Activated naive CD8-positive, alpha-beta T cell treated with anti-CD3 and anti-CD28 coated beads, Interleukin-2, amount 10 ng/mL, durations not matched to agents 7 days and 5 days (primary cell): ENCODE measurements around the gene SLC25A10. TPM values are rescaled to one million over a fixed set of nuclear protein-coding genes. Genes with fewer than 3 reads are reported as not detected.

ENCODE experiments used
- ATAC-seq: fragments of 150-1000 bp; cut with Tn5 transposase; one replicate; pipeline ENCODE4 v1.10.0; 2021; ENCODE audit warnings: low read depth, moderate library complexity
- POLR2A ChIA-PET: fragments of 350-600 bp; sonication (Branson Sonifier 250); formaldehyde crosslinking; loops from one replicate; lab custom pipeline; 2021; ENCODE audit warnings: antibody characterized with exemption; lab: Charles Lee
- DNase-seq: peaks from one replicate; pipeline ENCODE4 v3.0.0; 2021
- H3K27ac Mint-ChIP-seq: one replicate; pipeline ENCODE4 v1.8.0; 2022; ENCODE audit warnings: mild to moderate bottlenecking, mixed read lengths
- H3K27me3 Mint-ChIP-seq: one replicate; pipeline ENCODE4 v1.8.0; 2022; ENCODE audit warnings: mild to moderate bottlenecking, moderate library complexity, mixed read lengths
- H3K36me3 Mint-ChIP-seq: one replicate; pipeline ENCODE4 v1.8.0; 2021; ENCODE audit warnings: mild to moderate bottlenecking, mixed read lengths
- H3K4me1 Mint-ChIP-seq: one replicate; pipeline ENCODE4 v1.8.0; 2021; ENCODE audit warnings: mixed read lengths
- H3K4me3 Mint-ChIP-seq: one replicate; pipeline ENCODE4 v1.8.0; 2022; ENCODE audit warnings: mild to moderate bottlenecking, moderate library complexity, mixed read lengths
- H3K9me3 Mint-ChIP-seq: one replicate; pipeline ENCODE4 v1.8.0; 2021; ENCODE audit warnings: mixed read lengths
- total RNA-seq, 2 experiments: library from RNA; stranded (reverse); gene quantifications; one replicate each; pipeline ENCODE4 v1.2.3, GENCODE V29; 2021

SLC25A10 gene
- total RNA-seq, 2 experiments from 2014 or later: 22.0 to 25.1 TPM

DNA sequence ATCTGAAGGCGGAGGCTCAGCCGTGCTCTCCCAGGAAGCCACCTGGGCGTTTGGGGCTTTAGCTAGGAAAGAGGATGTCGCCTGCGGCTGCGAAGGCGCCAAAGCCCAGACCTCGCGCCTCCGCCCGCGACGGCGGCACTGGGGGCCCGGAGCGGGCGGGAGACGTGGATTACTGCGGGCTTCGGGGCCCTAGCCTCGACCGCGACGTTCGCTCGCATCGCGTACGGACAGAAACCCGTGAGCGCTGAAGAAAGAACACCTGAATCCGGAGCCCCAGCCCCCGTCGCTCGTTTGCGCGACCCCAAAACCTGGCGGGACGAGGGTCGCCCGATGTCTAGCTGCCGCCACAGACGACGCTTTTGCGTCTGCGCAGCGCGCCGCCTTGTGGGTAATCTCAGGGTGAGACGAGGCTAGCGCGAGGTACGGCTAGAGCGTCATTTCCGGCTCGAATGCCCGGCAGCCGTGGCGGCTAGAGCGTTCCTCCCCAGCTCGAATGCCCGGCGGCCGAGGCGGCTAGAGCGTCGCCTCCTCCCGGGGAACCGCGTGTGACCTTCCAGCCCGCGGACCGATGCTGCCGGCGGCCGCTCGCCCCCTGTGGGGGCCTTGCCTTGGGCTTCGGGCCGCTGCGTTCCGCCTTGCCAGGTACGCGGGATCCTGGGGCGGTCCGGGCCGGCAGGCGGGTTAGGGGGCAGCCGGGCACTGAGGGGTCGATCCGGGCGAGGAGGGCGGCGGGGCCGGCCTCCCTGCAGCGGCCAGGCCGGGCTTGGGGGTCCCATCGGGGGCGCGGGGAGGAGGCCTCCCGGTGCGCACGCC is 8.9 kb upstream of the SLC25A10 start, which contains the start of gene MRPL12:
TSS of gene MRPL12 (plus strand) at position 434 of the 813 bp plus-strand sequence. CDS start at position 569, 135 bp downstream.
- peak; percentile 93 for DNase-seq
- POLR2A ChIA-PET: interaction anchor here (0.6 to 4.2 kb wide), 22 partner anchors 9 to 1439 kb away, joined by 3 to 69 read pairs (median 4); partner anchors contain the start of genes ACTG1, ANAPC11, ARHGDIA and ARL16
- Mint-ChIP-seq H3K9me3 (no peaks in the 10 kb centered on the region), H3K36me3 (peaks cover 25% of the 10 kb centered on the region), H3K27ac (peak within 1 kb of the TSS; percentile 97), H3K27me3 (no peaks in the 10 kb centered on the region), H3K4me1 (peaks cover 18% of the 10 kb centered on the region), H3K4me3 (peak within 1 kb of the TSS; percentile 96)
- peak; percentile 85 for ATAC-seq

DNA sequence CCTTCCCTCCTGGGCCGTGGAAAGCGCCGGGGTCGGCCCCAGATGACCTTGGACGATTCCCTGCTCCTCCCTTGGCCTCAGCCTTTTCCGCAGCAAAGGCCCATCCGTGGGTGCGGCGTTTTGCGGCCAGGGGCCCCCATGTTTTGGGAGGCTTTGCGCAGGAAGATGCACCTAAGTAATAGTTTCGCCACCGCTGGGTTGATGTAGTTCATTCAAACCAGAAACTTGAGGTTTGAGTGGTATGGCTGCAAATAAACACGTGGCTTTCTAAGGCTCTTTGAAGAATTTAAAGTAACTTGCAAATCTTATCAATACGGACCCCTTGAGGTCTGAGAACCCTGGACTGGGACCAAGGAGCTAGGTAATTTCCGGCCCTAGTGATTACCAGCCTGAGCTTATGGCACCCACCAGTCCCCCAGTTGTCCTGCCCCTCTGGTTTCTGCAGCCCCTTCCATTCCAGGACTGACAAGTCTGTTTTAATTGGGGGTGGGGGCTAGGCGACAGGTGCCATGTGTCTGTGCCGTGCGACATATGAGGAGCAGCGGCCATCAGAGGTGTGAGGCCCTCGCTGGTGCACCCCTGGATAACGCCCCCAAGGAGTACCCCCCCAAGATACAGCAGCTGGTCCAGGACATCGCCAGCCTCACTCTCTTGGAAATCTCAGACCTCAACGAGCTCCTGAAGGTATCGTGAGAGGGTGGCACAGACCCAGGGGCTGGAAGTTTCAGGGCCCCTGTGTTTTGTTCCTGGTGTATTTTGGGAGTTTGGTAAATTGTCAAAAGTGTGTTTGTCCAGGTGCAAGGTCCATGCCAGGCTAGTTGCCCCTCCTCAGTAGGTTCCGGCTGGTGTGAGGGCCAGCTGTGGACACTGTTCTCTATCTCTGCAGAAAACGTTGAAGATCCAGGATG is 8.1 kb upstream of the SLC25A10 start:
- Mint-ChIP-seq H3K4me3 (peak overlapping the region; percentile 81), H3K36me3 (peaks cover 23% of the 10 kb centered on the region), H3K4me1 (peaks cover 16% of the 10 kb centered on the region), H3K27me3 (no peaks in the 10 kb centered on the region), H3K27ac (peak overlapping the region; percentile 85), H3K9me3 (no peaks in the 10 kb centered on the region)
- POLR2A ChIA-PET: interaction anchor here (0.6 to 4.2 kb wide), 16 partner anchors 9 to 1440 kb away, joined by 3 to 69 read pairs (median 4); partner anchors contain the start of genes ACTG1, ANAPC11, ARHGDIA and ARL16
- ATAC-seq (peak; percentile 2), DNase-seq (no peak)

DNA sequence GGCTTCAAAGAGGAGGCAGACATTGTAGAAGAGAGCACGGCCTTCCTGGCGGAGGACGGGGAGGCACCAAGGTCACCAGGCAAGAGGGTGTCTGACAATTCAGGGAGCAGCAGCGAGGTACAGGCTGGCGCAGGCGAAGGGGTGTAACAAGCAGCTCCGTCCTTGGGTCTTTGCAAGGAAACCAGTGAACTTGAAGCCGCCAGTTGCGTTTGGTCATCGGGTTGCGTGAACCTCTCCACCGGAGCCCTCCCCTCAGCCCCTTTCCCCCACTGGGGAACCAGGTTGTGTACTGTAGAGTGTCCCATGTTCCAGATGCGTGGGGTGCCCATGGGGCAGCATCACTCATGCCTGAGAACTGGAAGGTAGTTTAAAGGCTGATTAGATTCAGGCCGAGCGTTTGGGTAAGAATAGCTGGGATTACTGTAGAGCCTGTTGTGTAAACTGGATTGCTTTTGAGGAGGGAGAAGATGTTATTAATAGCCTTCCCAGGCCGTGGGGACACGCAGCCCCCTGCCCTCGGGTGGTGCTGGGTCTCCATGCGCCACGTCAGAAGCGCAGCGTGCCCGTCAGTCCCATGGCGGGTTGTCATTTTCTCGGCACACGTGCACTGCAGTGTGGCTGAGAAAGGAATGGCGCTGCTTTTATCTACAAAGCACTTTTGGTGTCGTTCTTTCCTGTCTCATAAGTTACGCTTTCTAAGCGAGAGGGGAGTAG is 6.4 kb upstream of the SLC25A10 start:
- H3K27ac Mint-ChIP-seq: peak overlapping the region; percentile 33
- POLR2A ChIA-PET: no interaction called here
- H3K27me3 Mint-ChIP-seq: no peaks in the 10 kb centered on the region
- H3K9me3 Mint-ChIP-seq: no peaks in the 10 kb centered on the region
- no peak for ATAC-seq
- H3K36me3 Mint-ChIP-seq: peaks cover 20% of the 10 kb centered on the region
- H3K4me3 Mint-ChIP-seq: no peak overlapping the region
- H3K4me1 Mint-ChIP-seq: peaks cover 20% of the 10 kb centered on the region
- DNase-seq: no peak

DNA sequence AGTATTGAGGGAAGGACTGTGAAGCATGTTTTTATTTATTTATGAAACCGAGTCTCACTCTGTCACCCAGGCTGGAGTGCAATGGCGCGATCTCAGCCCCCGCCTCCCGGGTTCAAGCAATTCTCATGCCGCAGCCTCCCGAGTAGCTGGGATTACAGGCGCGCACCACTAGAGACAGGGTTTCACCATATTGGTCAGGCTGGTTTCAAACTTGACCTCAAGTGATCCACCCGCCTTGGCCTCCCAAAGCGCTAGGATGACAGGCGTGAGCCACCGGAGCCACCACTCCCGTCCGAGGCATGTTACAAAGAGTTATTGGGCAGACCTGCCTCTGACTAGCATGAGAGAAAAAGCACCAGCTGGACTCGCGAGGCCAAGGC is 5.9 kb upstream of the SLC25A10 start:
- Mint-ChIP-seq H3K27ac (peak overlapping the region; percentile 9), H3K4me1 (peaks cover 19% of the 10 kb centered on the region), H3K36me3 (peaks cover 18% of the 10 kb centered on the region), H3K4me3 (no peak overlapping the region), H3K27me3 (no peaks in the 10 kb centered on the region), H3K9me3 (no peaks in the 10 kb centered on the region)
- no peak for DNase-seq
- POLR2A ChIA-PET: no interaction called here
- no peak for ATAC-seq

DNA sequence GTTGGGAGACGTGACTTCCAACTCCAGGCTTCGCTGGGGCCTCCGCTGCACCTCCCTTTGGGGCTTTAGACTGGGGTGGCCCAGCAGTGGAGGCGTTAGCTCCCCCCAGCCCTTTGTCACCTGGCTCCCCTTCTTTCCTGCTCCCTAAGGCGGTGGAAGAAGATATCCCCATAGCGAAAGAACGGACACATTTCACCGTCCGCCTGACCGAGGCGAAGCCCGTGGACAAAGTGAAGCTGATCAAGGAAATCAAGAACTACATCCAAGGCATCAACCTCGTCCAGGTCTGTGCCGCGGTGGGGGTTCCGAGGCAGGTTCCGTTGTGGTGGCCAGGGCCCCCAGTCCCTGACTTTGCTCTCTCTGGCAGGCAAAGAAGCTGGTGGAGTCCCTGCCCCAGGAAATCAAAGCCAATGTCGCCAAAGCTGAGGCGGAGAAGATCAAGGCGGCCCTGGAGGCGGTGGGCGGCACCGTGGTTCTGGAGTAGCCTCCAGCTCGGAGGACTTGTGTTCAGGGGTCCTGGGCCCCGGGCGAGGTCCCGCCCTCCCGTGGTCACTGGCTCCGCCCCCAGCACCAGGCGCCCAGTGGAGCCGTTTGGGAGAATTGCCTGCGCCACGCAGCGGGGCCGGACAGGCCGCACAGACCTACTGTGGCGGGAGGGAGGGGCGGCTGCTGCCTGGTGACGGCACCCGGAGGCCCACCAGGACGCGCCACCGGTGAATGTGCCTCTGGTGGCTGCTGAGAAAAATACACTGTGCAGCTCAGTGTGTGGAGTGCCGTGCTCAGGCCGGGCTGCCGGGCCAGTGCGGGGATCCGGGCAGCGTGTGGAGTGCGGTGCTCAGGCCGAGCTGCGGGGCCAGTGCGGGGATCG is 5.1 kb upstream of the SLC25A10 start:
- peaks cover 16% of the 10 kb centered on the region for H3K36me3 Mint-ChIP-seq
- H3K27ac Mint-ChIP-seq: no peak overlapping the region

DNA sequence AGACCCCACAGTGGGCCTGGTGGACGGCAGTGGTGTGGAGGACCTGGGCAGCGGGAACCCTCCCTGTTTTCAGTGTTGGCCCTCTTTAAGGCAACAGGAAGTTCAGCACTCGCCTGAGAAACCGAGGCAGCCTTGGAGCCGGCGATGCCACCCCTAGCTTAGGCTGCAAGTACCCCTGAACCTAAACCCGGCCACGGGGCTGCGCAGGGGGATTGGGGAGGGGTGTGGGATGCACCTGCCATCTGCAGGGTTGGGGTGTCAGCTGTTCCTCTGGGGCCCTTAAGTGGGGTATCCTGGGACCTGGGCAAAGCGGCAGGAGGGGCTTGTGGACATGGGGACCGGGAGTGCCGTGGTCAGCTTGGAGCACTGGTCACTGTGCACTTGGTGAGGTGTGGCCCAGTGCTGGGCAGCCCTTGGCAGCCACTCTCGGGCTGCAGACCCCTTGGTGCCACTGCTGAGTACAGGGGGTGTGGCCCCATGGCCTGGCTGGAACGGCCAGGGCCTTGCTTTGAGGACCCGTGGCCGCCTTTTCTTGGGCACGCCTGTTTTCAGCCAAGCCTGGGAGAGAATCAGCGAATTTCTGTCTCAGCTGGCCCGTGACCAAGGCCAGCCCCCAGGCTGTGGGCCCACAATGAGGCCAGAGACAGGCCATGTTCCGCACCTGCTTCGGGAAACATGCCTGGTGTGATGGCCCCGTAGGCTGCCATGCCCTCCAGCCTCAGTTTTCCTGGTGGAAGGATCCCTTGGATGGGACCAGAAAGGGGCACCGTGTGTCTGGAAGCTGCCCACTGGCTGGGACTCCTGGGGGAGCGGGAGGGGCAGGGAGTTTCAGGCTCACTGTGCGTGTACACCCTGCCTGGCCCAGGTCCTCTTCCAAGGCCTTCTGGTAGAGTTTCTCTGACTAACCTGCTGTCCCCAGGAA is 4.1 kb upstream of the SLC25A10 start:
- no peak overlapping the region for H3K4me3 Mint-ChIP-seq
- DNase-seq (no peak), ATAC-seq (no peak)
- no peak overlapping the region for H3K27ac Mint-ChIP-seq
- peaks cover 14% of the 10 kb centered on the region for H3K36me3 Mint-ChIP-seq
- no peaks in the 10 kb centered on the region for H3K9me3 Mint-ChIP-seq
- H3K27me3 Mint-ChIP-seq: no peaks in the 10 kb centered on the region
- POLR2A ChIA-PET: interaction anchor here (1.1 kb wide), 1 partner anchor 24 kb away, joined by 3 read pairs; the partner anchor contains the start of genes ARL16 and HGS
- H3K4me1 Mint-ChIP-seq: peaks cover 20% of the 10 kb centered on the region

More for the DNA sequence above, 5.1 kb upstream of the SLC25A10 start:
- DNase-seq (no peak), ATAC-seq (no peak)
- peaks cover 17% of the 10 kb centered on the region for H3K4me1 Mint-ChIP-seq
- H3K27me3 Mint-ChIP-seq: no peaks in the 10 kb centered on the region
- H3K9me3 Mint-ChIP-seq: no peaks in the 10 kb centered on the region
- no peak overlapping the region for H3K4me3 Mint-ChIP-seq
- POLR2A ChIA-PET: interaction anchor here (0.7 kb wide), 1 partner anchor 198 kb away, joined by 3 read pairs; no protein-coding TSS in a partner anchor

DNA sequence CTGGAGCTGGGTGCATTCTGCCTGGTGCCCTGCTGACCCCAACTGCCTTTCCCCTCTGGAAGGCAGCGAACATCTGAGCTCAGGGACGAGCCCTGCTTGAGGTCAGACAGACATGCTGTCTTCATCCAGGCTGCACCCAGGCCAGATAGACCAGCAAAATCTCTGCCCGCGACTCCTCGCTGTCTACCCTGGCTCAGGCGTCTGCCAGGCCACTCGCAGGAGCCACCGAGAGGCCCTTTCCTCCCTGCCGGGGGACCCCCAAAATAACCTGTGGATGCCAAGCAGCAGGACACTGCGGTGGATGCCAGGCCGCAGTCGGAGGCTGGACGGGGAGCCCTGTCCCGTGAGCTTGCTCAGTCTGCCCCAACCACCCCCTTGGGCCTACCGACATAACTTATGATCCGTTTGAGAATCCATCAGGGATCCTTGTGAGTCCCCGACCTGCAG is 3.3 kb upstream of the SLC25A10 start:
- H3K36me3 Mint-ChIP-seq: peaks cover 14% of the 10 kb centered on the region
- POLR2A ChIA-PET: interaction anchor here (0.7 to 1.1 kb wide), 2 partner anchors 25 to 195 kb away, joined by 3 read pairs; partner anchors contain the start of genes ARL16 and HGS
- peaks cover 23% of the 10 kb centered on the region for H3K4me1 Mint-ChIP-seq

DNA sequence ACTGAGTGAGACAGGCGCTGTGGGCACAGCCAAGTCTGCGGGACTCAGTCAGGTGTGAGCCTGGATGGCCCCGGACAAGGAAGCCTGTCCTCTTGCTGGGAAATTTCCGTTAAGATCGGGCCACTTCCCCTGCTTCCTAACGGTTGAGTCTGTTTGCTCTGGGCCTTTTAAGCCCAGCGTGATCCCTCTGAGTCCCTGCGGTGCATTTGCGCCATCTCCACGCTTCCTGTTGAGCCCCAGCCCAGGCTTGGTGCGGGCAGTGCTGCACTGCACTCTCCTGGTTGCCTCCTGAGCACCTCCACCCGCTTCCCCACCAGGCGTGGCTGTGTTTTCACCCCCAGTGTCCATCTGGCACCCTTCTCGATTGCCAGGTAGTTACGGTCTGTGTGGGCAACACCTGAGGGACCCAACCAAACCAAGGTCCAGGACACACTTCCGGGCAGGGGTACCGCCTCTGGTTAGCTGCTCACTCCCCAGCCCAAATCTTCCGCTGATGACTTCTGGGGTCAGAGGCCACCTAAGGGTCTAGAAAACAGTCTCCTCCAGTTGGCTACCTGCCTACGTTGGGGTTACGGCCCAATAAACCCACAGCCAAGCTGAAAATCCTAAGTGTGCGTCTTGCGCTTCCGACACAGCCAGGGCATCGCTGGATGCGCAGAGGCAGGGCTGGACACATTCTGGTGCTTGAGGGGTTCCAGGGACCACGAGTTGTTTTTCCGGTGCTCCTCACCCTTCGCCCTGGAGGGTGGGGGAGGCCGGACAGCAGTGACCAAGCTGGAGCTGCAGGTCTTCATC is 1.4 kb upstream of the SLC25A10 start:
- peaks cover 8% of the 10 kb centered on the region for H3K36me3 Mint-ChIP-seq
- H3K4me3 Mint-ChIP-seq: peak overlapping the region; percentile 78
- ATAC-seq: peak; percentile 26
- H3K27me3 Mint-ChIP-seq: no peaks in the 10 kb centered on the region
- H3K4me1 Mint-ChIP-seq: peaks cover 18% of the 10 kb centered on the region
- peak; percentile 63 for DNase-seq
- POLR2A ChIA-PET: interaction anchor here (0.7 to 4.2 kb wide), 9 partner anchors 8 to 606 kb away, joined by 3 to 59 read pairs (median 4); partner anchors contain the start of genes ARL16, GPS1, HGS and MCRIP1
- no peaks in the 10 kb centered on the region for H3K9me3 Mint-ChIP-seq
- peak overlapping the region; percentile 86 for H3K27ac Mint-ChIP-seq

More for the DNA sequence above, 3.3 kb upstream of the SLC25A10 start:
- H3K27ac Mint-ChIP-seq: peak overlapping the region; percentile 40
- ATAC-seq: no peak
- no peaks in the 10 kb centered on the region for H3K27me3 Mint-ChIP-seq
- H3K9me3 Mint-ChIP-seq: no peaks in the 10 kb centered on the region
- no peak for DNase-seq
- no peak overlapping the region for H3K4me3 Mint-ChIP-seq

DNA sequence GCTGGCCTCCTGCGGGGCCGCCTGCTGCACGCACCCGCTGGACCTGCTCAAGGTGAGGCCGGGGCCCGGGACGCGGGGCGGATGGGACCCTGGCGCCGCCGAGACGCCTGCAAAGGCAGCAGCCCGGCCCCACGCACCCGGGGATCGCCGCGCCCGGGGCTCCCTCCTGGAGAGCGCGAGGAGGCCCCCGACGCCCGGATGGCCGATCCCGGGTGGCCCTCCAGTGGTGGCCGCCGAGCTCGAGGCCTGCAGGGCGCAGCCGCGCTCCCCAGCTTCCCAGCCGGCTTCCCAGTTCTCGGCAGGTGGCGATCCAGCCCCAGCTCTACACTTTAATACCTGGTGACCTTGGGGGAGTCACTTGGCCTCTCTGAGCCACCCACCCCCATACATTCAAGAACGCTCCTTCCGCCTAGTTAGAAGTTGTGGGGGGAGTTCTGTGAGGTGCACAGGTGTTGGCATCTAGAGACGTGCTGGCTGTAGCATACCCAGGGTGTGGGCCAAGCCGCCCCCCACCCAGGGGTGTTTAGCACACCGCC is 452 bp downstream of the SLC25A10 start:
- peaks cover 17% of the 10 kb centered on the region for H3K4me1 Mint-ChIP-seq
- peak overlapping the region; percentile 89 for H3K4me3 Mint-ChIP-seq
- no peaks in the 10 kb centered on the region for H3K9me3 Mint-ChIP-seq
- DNase-seq (no peak), ATAC-seq (peak; percentile 24)
- peak overlapping the region; percentile 77 for H3K27ac Mint-ChIP-seq
- POLR2A ChIA-PET: interaction anchor here (0.6 to 4.2 kb wide), 6 partner anchors 10 to 153 kb away, joined by 3 to 59 read pairs (median 4); partner anchors contain the start of genes ARL16, CCDC137, HGS and MRPL12
- H3K36me3 Mint-ChIP-seq: no peaks in the 10 kb centered on the region
- H3K27me3 Mint-ChIP-seq: no peaks in the 10 kb centered on the region

DNA sequence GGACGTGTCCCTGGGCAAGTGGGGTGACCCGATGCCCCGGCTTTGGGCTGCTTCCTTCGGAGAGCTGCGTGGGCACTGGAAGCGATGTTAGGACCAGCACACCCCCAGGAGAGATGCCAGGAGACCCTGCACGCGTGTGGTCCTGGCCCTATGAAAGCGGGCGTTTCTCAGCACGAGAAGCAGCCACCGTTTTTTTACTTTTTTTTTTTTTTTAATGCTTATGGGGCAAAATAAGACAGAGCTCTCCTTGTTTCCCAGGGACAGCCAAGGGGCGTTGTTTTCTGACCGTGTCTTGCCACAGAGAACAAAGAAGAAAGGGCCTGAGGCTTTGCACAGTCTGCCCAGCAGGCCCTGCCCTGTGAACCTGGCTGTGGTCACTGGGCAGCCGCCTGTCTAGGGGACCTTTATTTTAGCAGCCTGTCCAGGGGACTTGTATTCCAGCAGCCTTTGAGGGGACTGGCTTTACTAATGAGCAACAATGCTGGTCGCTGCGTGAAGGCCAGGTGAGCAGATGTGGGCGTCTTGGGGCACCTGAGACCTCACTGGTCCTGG is 996 bp downstream of the SLC25A10 start:
- peak overlapping the region; percentile 77 for H3K27ac Mint-ChIP-seq
- H3K9me3 Mint-ChIP-seq: no peaks in the 10 kb centered on the region
- peaks cover 17% of the 10 kb centered on the region for H3K4me1 Mint-ChIP-seq
- ATAC-seq (no peak), DNase-seq (no peak)
- H3K27me3 Mint-ChIP-seq: no peaks in the 10 kb centered on the region
- POLR2A ChIA-PET: interaction anchor here (0.6 to 4.2 kb wide), 6 partner anchors 10 to 153 kb away, joined by 3 to 59 read pairs (median 4); partner anchors contain the start of genes ARL16, CCDC137, HGS and MRPL12
- H3K36me3 Mint-ChIP-seq: no peaks in the 10 kb centered on the region
- peak overlapping the region; percentile 89 for H3K4me3 Mint-ChIP-seq
